RPMI8226 (cell line): Measurements from ENCODE around the gene PILRB.

Experiments used
- DNase-seq: peaks from one replicate; pipeline ENCODE4 v3.0.0-alpha.2; 2015

Gene PILRB

GRCh38 chr7:100411101-100411500 is 53.2 kb downstream of the PILRB start:
- DNase-seq = no peak

DNA sequence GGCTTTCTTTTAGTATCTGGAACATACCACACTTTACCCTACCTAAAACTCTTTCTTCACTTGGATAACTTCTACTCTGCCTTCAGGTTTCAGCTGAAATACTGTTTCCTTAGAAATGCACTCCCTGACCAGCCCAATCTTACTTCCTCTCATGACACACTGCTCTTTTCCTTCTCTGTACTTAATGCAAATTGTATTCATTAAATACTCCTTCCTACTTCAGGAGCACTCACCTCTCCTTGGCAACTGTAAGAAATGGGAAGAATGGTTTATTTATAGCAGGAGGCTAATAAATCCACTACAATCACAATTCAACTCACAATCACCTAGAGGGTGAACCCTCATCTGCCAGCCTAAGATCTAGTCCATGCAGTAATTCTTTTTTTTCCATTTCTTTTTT is 55.4 kb downstream of the PILRB start:
- no peak for DNase-seq

GRCh38 chr7:100413889-100414288 is 56.0 kb downstream of the PILRB start:
- no peak for DNase-seq

- no peak for DNase-seq
Measured at GRCh38 chr7:100415448-100415847, 57.5 kb downstream of the PILRB start.
